ENCODE results near the gene RILPL1. TPM values are rescaled to one million over a fixed set of nuclear protein-coding genes. Genes with fewer than 3 reads are reported as not detected.

The RILPL1 gene
- total and polyA plus RNA-seq, 9 of the 15 experiments (the other 6 are each of a cell fraction or from before 2014, with no cell fraction given), result 0.25 to 10.6 (median 8.6) TPM

- H3K9me3 ChIP-seq (replicated peaks; ENCODE audit: control insufficient read depth, insufficient read depth, low read depth, low read length), result no peaks in the 10 kb centered on the region
- H3K9me1 ChIP-seq (ENCODE audit: control insufficient read depth, insufficient read depth, low read length), result no peaks in the 10 kb centered on the region
- ChIA-PET CTCF (ENCODE audit: low intra/inter-chr PET ratio) (no interaction called here), POLR2A (interaction anchor here (0.9 to 2.1 kb wide), 5 partner anchors 8 to 71 kb away, joined by 3 to 8 read pairs (median 4); no protein-coding TSS in a partner anchor)
- 69% methylated on average over 13 of the region's 13 CpGs for WGBS (ENCODE audit: insufficient coverage, low coverage, missing lambda C conversion rate)
- H3K4me3 ChIP-seq, result no peak overlapping the region
- H3K79me2 ChIP-seq (ENCODE audit: control insufficient read depth, insufficient read depth, low read length), result no peaks in the 10 kb centered on the region
- no peaks in the 10 kb centered on the region for H3K27me3 ChIP-seq (ENCODE audit: control insufficient read depth in 2 of 2, insufficient read depth in 2 of 2, low read length in 2 of 2)
- in situ Hi-C loops (cut with MboI) (no loop called here), intact Hi-C loops (cut with micrococcal nuclease) (no loop called here)
- peak; percentile 26 for FAIRE-seq
- BruUV-seq (replicated peaks), result no TSS peak
- no peak overlapping the region for H2AFZ ChIP-seq (ENCODE audit: low read depth, low read length)
- H3K4me2 ChIP-seq (ENCODE audit: insufficient read depth, low read length), result no peak overlapping the region
- H3K27ac ChIP-seq (ENCODE audit: extremely low read depth, low read depth, low read length), result no peak overlapping the region
- no peak for DNase-seq (ENCODE audit: extremely low read depth in 1 of 4, low spot score in 3 of 4)
- peaks cover 0 to 6% of the 10 kb centered on the region in 2 experiments; a peak in 2 of 5 replicates for H3K4me1 ChIP-seq (replicated peaks in 1 of 2; ENCODE audit: control insufficient read depth in 2 of 2, insufficient read depth in 2 of 2, low read length in 2 of 2)
- H3K36me3 ChIP-seq (ENCODE audit: control insufficient read depth, insufficient read depth, low read length), result peaks cover 52% of the 10 kb centered on the region; the same call in 2 of the 3 replicates
- no peak for ATAC-seq
- H4K20me1 ChIP-seq (replicated peaks; ENCODE audit: control insufficient read depth, insufficient read depth, low read length), result no peaks in the 10 kb centered on the region
- H3K9ac ChIP-seq (ENCODE audit: insufficient read depth in 1 of 2, low read depth in 2 of 2, low read length in 2 of 2), result no peak overlapping the region
- TF ChIP-seq TEAD2 (tag; IDR thresholded peaks at IDR 0.05) (no peak), NFIC (IDR thresholded peaks at IDR 0.05) (no peak), ZNF12 (CRISPR knock-in tag; IDR thresholded peaks at IDR 0.05) (no peak), DDX20 (tag; IDR thresholded peaks at IDR 0.05; ENCODE audit: low read depth) (no peak), SMARCA5 (IDR thresholded peaks at IDR 0.05) (no peak), ZBTB2 (IDR thresholded peaks at IDR 0.05) (no peak), ZNF589 (CRISPR knock-in tag; IDR thresholded peaks at IDR 0.05; ENCODE audit: low read depth) (no peak), CBX2 (IDR thresholded peaks at IDR 0.05; ENCODE audit: insufficient read depth, low read length, poor library complexity, severe bottlenecking) (no peak), MIER1 (IDR thresholded peaks at IDR 0.05; ENCODE audit: low read depth) (no peak), TCF3 (CRISPR knock-in tag; IDR thresholded peaks at IDR 0.05) (no peak), SIN3A (IDR thresholded peaks at IDR 0.05; ENCODE audit: borderline replicate concordance in 2 of 2, control insufficient read depth in 1 of 2, low read depth in 2 of 2, low read length in 2 of 2) (no peak), FOSL1 (tag; conservative IDR thresholded peaks at IDR 0.05) (no peak), ARID1B (IDR thresholded peaks at IDR 0.05) (no peak), ZNF75A (CRISPR knock-in tag; IDR thresholded peaks at IDR 0.05) (no peak)
- TF ChIP-seq, protein P1, sequence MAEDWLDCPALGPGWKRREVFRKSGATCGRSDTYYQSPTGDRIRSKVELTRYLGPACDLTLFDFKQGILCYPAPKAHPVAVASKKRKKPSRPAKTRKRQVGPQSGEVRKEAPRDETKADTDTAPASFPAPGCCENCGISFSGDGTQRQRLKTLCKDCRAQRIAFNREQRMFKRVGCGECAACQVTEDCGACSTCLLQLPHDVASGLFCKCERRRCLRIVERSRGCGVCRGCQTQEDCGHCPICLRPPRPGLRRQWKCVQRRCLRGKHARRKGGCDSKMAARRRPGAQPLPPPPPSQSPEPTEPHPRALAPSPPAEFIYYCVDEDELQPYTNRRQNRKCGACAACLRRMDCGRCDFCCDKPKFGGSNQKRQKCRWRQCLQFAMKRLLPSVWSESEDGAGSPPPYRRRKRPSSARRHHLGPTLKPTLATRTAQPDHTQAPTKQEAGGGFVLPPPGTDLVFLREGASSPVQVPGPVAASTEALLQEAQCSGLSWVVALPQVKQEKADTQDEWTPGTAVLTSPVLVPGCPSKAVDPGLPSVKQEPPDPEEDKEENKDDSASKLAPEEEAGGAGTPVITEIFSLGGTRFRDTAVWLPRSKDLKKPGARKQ (CRISPR knock-in tag; IDR thresholded peaks at IDR 0.05), result no peak
- TF ChIP-seq, protein P2, sequence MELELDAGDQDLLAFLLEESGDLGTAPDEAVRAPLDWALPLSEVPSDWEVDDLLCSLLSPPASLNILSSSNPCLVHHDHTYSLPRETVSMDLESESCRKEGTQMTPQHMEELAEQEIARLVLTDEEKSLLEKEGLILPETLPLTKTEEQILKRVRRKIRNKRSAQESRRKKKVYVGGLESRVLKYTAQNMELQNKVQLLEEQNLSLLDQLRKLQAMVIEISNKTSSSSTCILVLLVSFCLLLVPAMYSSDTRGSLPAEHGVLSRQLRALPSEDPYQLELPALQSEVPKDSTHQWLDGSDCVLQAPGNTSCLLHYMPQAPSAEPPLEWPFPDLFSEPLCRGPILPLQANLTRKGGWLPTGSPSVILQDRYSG (tag; conservative IDR thresholded peaks at IDR 0.05; ENCODE audit: low read depth), result no peak
- TF ChIP-seq, protein P3, sequence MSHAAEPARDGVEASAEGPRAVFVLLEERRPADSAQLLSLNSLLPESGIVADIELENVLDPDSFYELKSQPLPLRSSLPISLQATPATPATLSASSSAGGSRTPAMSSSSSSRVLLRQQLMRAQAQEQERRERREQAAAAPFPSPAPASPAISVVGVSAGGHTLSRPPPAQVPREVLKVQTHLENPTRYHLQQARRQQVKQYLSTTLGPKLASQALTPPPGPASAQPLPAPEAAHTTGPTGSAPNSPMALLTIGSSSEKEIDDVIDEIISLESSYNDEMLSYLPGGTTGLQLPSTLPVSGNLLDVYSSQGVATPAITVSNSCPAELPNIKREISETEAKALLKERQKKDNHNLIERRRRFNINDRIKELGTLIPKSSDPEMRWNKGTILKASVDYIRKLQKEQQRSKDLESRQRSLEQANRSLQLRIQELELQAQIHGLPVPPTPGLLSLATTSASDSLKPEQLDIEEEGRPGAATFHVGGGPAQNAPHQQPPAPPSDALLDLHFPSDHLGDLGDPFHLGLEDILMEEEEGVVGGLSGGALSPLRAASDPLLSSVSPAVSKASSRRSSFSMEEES (CRISPR knock-in tag; IDR thresholded peaks at IDR 0.05), result no peak
These were observed 58.9 kb downstream of the RILPL1 start for GRCh38 chr12:123474485-123475245.

Data from K562 (cell line).